HG03108 (cell line): Measurements from ENCODE around the gene HOXC12.

Source experiments
- ATAC-seq: cut with Tn5 transposase; IDR thresholded peaks from one replicate; pipeline ENCODE4 v1.9.1; 2021; ENCODE audit warnings: moderate library complexity; ENCODE audit not compliant: unreplicated experiment

Gene HOXC12

DNA sequence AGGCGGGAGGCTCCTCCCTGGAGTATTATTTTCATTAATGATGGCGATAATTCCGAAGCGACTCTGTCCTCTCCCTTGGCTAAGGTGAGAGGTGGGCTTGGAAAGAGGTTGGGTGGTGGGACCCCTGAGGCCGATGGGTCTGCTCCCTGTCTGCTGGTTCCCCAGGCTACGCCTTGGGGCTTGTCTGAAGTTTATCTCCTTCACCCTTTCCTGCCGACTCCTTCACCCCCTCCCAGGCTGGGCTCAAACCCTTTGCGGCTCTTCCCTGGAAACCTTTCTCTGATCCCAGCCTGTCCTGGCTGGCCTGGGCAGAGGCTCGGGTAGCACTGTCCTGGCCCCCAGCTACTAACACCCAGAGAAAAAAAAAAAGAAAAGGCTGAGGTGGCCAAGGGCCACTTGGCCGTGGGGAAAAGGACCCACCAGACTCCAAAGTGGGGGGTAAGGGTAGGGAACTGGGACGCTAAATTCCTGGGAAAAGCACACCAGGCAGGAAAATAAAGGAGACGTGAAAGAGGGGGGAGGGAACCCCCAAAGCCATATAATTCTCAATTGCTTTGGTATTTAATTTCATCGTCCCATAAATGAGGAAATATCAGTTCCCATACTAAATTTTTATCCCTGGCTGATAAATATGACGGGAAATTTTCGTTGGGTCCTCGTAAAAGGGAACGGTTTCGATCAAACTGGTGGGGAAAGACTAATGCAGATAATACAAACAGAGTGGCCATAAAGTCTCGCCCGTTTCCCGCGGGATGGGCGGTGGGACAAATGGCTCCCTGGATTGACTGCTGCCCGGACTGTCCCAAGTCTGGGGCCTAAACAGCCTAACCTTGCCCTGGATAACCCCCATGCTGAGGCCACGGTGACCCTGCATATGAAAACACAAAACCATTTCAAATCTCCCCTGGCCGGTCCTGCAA, 28.2 kb downstream of the HOXC12 start:
- ATAC-seq: no peak

DNA sequence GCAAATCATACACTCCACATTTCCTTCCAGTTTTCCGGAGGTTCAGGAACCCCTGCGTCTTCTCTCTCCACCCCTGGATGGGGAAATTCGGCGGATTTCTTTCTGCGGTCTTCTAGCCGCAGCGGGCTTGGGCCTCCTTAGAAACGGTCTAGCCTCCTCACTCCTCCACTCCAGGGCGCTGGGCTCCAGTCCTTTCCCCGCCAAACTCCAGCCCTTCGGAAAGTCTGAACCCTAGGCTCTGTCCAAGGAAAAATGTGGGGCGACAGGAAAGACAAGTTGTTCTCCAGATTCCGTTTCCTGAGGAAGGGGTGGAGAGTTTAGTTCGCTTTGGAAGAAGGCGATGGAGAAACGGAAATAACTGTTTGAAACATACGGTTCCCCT, 28.9 kb downstream of the HOXC12 start:
- ATAC-seq: no peak

DNA sequence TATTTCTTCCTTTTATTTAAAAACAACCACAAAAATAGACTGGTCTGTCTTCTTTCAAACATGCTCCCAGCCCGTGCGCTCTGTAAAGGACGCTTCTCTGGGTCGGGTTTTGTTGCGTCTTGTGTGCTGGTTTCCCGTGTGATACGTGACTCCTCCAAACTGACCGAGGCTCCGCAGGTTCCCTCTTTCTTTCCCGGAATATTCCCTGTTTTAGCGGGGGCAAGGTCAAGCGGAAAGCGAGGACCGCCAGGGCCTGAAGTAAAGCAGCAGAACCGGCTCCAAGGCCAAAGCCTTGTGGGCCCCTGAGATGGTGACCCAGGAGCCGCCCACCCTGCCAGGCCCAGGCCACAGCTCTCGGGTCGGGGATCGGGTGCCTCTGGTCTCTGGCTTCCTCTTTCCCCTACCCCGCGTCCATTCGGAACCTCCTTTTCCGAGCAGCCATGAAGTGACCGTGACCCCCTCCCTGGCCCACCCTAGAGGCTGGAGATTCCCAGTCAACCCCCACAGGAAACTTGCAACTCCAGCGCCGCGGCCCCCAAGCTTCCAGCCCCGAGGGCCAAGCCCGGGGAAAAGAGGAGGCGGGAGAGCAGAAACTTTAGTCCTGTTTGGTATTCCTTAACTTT, 29.4 kb downstream of the HOXC12 start:
- no peak for ATAC-seq

DNA sequence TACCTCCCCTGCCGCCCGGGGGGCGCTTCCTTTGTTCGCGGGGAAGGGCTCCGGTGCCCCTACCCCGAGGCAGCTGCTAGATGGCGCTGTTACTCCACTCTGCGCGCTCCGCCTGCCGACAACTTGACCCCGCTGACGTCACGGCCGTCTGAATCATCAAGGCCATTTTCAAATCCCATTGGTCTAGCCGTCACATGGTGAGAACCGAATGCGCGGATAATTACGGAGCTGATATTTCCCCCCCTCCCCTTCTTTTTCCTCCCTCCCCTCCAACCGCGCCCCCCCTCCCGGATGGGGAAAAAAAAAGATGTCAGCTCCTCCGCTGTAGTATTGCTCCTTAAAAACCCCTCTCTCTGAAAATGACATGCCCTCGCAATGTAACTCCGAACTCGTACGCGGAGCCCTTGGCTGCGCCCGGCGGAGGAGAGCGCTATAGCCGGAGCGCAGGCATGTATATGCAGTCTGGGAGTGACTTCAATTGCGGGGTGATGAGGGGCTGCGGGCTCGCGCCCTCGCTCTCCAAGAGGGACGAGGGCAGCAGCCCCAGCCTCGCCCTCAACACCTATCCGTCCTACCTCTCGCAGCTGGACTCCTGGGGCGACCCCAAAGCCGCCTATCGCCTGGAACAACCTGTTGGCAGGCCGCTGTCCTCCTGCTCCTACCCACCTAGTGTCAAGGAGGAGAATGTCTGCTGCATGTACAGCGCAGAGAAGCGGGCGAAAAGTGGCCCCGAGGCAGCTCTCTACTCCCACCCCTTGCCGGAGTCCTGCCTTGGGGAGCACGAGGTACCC, 30.4 kb downstream of the HOXC12 start, which contains the start of gene HOXC10:
Gene HOXC10 (plus strand): TSS at position 246 of the 791 bp plus-strand sequence. CDS start 114 bp downstream, at position 360.
- no peak for ATAC-seq

DNA sequence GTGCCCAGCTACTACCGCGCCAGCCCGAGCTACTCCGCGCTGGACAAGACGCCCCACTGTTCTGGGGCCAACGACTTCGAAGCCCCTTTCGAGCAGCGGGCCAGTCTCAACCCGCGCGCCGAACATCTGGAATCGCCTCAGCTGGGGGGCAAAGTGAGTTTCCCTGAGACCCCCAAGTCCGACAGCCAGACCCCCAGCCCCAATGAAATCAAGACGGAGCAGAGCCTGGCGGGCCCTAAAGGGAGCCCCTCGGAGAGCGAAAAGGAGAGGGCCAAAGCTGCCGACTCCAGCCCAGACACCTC, 30.9 kb downstream of the HOXC12 start:
- ATAC-seq: no peak

DNA sequence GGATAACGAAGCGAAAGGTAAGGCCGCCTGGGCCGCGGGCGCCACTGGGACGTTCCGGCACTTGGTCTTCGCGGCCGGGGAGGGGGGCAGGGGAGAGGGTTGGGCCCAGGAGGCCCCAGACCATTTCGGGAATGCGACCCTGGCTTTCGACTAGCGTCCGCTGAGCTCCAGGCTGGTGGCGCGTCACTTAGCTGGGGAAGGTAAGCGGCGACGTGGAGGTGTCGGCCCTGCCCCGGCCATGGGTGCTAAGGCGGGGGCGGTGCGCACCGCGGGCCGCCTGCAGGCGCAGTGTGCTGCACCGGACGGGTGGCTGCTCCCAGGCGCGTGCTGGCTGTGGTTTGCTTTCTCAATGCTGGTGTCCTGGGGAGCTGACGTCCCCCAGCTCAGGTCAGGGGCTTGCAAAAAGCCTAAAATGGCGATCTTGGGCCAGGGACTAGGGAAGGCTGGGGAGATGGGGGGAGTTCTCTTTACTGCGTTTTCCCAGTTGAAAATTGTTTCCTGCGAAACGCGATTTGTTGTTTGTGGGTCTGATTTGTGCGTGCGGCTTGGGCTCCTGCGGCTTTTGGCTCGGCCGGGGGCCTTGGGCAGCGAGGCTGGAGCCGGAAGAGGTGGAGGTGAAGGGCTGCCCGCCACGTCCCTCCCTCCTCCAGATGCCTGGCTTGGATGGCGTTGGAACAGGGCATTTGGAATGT, 31.4 kb downstream of the HOXC12 start:
- no peak for ATAC-seq

DNA sequence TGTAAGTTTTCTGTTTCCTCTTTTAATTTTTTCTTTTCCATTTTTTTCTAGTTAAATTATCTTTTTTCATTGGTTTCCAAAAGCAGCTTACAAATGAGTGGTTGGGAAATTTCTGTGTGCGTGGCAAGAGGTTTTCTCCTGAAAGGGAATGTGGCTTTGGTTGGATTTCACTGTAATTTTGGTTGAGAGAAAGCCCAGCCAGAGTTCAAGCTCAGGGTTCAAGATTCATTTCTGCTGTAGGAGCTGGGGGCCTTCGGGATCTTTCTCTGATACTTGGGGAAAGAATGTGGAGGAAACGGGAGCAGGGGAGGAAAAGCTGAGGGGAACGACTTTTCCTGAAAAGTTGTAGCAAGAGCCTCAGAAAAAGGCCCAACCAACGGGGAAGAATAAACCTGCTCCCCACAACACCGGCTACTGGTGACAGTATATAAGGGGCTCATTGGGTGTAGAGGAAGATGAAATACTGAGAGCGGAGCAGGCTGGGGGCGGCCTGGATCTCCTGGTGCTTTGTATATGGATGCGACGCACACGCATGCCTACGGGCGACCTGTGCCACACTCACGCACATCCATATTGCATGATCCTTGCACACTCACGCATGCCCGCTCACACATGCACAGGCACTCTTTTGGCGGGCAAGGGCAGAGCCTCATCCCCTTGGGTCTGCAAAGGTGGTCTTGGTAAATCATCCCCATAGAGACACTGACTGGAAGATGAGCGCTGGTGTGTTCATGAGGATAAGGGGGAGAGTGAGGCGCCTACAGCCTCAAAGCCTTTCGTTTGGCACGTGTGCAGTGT, 32.2 kb downstream of the HOXC12 start:
- ATAC-seq: no peak

DNA sequence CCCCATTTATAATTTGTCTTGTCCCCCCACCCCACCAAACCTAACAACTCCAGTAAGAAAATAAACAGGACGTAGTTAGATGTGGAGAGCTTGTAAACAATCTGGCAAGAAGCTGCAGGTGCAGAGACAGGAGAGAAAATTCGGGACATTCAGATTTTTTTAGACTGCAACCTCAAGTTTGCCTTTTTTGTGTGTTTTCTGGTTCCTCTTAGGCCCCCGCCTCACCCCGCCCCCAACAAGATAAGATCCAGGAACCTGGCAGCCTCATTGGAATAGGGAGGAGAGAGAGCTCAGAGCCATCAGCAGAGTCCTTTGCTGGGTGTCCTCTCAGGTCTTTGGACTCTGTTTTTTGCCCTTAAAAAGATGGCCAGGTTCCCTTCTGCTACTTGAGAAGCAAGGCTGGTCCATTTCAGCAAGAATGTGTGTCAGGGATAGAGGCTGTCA, 33.1 kb downstream of the HOXC12 start:
- ATAC-seq: no peak

DNA sequence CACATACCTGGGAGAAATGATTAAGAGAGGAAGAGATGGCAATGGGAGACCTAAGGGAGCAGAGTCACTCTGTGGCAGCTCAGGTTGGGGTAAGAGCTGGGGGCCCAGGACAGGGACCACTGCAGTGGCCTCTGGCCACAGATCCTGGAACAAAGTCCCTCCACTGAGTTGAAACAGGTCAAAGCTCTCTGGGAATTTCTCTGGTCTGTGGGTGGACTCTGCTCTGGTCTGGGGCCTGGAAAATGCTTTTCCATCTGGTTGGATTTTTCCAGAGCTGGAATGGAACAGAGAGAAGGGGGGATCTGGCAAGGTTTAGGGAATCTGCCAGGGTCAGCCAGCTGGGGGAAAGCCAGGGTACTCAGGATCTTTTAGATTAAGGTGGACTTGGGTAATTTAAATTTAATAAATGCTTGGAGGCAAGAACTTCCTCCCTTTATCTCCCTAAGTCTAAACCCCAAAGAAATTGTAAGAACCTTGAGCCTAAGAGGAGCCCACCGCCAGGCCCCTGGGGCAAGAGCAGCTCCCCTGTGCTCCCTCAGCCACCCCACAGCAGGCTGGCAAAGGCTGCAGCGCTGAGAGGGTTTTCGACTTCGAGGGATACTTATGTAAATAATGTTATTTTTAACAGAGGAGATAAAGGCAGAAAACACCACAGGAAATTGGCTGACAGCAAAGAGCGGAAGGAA, 34.0 kb downstream of the HOXC12 start:
- no peak for ATAC-seq

DNA sequence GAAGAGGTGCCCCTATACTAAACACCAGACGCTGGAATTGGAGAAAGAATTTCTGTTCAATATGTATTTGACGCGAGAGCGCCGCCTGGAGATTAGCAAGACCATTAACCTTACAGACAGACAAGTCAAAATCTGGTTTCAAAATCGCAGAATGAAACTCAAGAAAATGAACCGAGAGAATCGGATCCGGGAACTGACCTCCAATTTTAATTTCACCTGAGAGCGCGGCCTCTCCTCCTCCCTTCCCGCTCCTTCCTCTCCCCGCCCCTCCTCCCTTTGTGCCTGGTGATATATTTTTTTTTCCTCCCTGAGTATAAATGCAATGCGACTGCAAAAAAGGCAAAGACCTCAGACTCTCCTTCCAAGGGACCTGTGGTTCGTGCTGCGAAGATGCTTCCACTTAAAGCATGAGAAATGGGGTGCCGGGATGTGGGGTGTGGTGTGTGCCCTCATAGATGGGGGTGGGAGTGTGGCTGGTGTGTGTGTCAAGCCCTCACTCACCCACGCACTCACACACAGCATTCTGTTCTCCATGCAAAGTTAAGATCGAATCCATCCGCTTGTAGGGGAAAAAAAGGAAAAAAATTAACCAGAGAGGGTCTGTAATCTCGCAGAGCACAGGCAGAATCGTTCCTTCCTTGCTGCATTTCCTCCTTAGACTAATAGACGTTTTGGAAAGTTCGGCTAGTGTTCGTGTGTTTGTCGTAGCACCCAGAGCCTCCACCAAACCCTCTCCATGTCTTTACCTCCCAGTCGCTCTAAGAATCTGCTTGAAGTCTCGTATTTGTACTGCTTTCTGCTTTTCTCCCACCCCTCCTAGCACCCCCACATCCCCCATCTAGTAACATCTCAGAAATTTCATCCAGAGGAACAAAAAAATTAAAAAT, 34.8 kb downstream of the HOXC12 start:
- no peak for ATAC-seq

DNA sequence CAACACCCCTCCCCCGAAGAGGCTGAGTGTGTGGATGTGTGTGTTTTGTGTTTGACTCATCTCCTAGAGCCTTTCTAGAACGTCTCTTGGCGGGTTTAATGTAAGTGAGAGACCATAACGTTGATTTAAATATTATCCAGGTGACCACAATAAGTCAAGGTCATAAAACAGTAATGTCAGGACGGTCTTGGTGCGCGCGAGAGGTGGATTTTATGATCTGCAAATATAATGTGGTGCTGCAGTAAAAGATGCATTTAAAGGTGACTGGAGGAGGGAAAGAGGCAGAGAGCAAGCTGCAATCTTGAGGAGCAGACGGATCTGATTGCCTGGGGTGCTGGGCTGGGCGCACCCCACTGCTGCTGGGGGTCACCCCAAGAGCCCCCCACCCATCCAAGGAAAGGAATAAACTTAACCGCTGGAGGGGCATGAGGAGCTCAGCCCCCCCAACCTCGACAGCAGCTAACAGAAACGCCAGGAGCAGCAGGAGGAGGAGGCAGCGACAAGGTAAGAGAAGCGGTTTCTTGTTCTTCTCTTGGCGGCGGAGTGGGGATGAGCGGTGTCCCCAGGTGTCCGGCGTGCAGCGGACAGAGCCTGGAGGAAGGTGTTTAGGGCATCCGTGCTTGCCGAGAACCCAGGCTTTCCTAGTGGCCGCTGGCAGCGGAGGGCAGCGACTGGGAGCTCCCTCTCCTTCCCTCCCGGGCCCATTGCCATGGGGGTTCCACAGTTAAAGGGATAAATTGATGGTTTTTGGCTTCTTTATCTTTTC, 35.8 kb downstream of the HOXC12 start:
- no peak for ATAC-seq

DNA sequence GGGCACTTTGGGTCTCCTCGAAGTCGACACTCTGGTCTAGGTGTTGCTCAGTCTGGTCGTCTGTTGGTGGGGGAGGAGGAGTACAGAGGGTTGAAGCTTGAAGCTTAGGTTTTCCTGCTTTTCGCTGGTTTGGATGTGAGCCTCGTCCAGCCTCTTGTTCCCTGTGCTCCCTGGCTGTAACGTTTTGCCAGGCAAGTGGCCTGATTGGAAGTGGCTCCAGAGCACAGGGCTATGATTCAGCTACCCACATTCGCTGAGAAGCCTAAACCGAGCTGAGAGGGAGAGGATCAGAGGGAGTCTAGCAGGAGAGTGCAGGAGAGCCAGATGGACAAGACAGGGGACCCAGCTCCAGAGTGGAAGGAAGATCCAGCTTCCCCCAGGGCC, 36.4 kb downstream of the HOXC12 start:
- no peak for ATAC-seq

DNA sequence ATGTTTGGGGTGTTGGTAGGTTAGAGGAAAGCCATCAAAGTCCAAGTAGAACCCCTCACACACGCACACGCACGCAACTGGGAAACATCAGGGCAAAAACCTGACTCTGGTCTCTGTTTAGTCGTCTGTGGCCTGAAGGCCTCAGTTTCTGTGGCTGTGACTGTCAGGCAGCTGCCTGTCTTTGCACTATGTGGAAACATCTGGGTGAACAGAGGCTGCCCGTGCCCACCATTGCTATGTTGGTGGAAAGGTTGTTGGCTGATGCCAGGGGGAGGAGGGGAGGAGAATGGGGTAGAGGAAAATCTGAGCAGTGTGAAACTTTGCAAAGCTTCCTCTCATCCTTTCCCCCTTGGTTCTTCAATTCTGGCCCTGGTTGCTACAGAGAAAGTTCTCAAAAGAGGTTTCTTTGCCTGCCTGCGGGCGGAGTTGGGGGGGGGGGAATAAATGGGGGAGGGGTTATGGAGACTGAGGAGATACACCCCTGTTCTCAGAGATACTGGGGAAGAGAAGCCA, 37.7 kb downstream of the HOXC12 start:
- ATAC-seq: no peak

DNA sequence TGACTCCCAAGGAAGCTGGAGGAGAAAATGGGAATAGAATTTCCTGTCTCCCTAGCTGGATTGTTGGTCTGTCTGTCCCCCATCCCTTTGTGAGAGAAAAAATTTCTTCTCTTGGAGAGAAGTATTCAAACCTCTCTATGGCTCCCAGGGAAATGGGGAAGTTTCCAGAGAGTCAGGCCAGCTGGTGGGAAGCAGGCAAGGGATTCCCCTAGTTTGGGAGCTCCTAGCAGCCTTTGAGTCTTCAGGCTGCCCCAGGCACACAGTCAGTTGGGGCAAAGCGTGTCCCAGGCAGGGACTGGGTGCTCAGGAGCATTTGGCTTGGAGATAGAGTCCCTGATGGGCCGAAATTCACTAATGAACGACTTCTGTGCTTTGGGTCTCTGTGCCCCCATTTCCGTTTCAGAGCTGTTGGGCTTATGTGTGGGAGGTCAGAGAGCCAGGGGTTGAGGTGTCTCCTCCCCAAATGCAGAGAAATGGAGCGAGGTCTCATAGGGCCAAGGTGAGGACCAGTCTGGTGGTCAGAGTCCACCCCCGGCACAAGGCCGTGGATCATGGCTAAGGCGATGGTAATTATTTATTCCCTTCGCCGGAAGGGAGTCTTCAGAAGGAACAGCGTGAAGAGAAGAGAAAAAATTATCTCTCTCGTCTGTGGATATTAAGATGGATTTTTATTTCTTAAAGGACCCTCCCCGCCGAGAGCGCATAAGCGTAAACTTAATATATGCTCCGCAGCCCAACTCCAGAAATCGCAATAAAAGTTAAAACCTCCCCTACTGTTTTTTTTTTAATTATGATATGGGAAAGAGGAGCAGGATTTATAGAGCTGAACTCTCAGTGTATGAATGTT, 38.7 kb downstream of the HOXC12 start:
- ATAC-seq: no peak

DNA sequence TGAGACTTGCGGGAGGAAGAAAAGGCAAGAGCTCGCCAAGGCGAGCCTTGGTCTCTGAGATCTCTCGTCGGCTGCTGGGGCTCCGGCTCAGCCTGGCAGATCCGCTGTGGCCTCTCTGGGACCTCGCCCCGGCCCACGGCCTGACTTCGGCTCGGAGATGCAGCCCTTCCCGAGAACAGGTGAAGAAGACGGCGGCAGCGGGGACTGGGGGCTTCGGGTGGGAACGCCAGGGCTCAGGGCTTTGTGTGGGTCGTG, 39.2 kb downstream of the HOXC12 start:
- ATAC-seq: no peak

DNA sequence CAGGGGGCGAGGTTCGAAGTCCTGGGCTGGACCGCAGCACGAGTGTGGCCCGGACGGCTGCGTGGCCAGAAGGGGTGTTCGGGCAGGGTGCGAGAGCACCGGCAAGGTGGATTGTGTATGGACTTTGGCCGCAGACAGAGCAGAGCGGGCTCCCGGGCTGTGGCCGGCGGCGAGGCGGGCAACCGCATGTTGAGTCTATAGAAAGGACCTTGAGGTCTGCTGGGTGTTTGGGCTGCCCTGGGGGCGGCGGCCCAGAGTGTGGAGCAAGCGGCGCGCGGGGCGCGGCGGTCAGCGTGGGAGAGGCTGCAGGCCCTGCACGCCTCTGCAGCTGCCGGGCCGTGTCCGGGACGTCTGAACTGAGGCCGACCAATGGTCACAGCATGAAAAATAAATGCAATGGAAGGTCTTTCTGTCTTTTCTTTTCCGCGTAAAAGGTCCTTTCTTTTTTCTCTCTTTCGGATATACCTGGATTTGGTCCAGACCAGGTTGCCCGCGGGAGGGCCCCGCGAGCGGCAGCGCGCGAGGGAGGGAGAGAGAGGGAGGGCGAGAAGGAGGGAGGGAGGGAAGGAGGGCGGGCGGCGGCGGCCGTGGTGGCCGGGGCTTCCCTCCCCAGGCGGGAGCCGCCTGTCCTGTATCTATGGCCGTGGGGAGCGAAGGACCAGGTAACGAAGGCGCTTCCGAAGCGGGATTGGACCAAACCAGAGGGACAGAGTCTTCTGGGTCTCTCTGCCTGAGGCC, 39.7 kb downstream of the HOXC12 start:
- ATAC-seq: no peak

DNA sequence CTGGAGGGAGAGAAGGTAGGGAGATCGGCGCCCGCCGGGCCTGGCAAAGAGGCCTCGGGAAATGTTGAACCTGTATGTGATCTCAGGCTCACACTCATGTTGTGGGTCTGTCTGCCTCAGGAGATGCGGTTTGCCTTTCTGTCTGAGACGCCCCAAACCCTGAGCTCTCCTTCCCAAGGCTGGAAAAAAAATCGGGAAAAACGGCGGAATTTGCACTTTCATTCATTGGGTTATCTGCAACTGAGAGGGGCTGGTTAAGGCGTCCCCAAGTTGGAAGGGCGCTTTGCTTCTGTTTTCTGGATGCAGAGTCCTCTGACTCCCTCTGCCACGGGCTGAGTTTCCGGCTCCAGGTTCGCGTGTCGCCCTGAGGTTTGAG, 40.3 kb downstream of the HOXC12 start:
- no peak for ATAC-seq
